CD4-positive, alpha-beta T cell treated with Interleukin-6 for 4 hours (primary cell): ENCODE data around the gene COL24A1.
"Not testable (repeated sequence)": the region's sequence is repeated elsewhere in the genome, so short reads cannot be mapped to it uniquely, and the experiment has no call there.

ENCODE experiments used
- DNase-seq: peaks from one replicate; pipeline ENCODE4 v3.0.0-alpha.2; 2020; ENCODE audit warnings: mixed read lengths

COL24A1 gene

GRCh38 chr1:86071870-86072269 lies 84.7 kb downstream of the COL24A1 start:
- DNase-seq: not testable (repeated sequence)

GRCh38 chr1:86069757-86070145 lies 86.8 kb downstream of the COL24A1 start:
- no peak for DNase-seq

GRCh38 chr1:86068841-86069756 lies 87.5 kb downstream of the COL24A1 start:
- DNase-seq: no peak

- no peak for DNase-seq
Observed at GRCh38 chr1:86068271-86068721, 88.3 kb downstream of the COL24A1 start.

GRCh38 chr1:86067626-86068025 lies 88.9 kb downstream of the COL24A1 start:
- DNase-seq: no peak

- no peak for DNase-seq
Observed at GRCh38 chr1:86064899-86065298, 91.7 kb downstream of the COL24A1 start.

GRCh38 chr1:86063721-86064120 lies 92.9 kb downstream of the COL24A1 start:
- DNase-seq: no peak

- no peak for DNase-seq
Observed at GRCh38 chr1:86062453-86062852, 94.1 kb downstream of the COL24A1 start.

- DNase-seq: no peak
Observed at GRCh38 chr1:86061551-86061990, 95.0 kb downstream of the COL24A1 start.

GRCh38 chr1:86054396-86054795 lies 102.2 kb downstream of the COL24A1 start:
- DNase-seq: no peak

GRCh38 chr1:86052948-86053698 lies 103.4 kb downstream of the COL24A1 start:
- no peak for DNase-seq

- DNase-seq: no peak
Observed at GRCh38 chr1:86035101-86035500, 121.5 kb downstream of the COL24A1 start.

GRCh38 chr1:86030180-86030579 lies 126.4 kb downstream of the COL24A1 start:
- DNase-seq: no peak

GRCh38 chr1:86018283-86018923 lies 138.2 kb downstream of the COL24A1 start:
- no peak for DNase-seq

- DNase-seq: no peak
Observed at GRCh38 chr1:86016076-86016759, 140.4 kb downstream of the COL24A1 start.

- DNase-seq: no peak
Observed at GRCh38 chr1:86015375-86015774, 141.2 kb downstream of the COL24A1 start.

- no peak for DNase-seq
Observed at GRCh38 chr1:86000601-86001000, 156.0 kb downstream of the COL24A1 start.

GRCh38 chr1:85998105-85998855 lies 158.3 kb downstream of the COL24A1 start:
- no peak for DNase-seq

GRCh38 chr1:85992791-85993190 lies 163.8 kb downstream of the COL24A1 start:
- DNase-seq: no peak

GRCh38 chr1:85991261-85991660 lies 165.3 kb downstream of the COL24A1 start:
- DNase-seq: no peak

- no peak for DNase-seq
Observed at GRCh38 chr1:85984636-85985035, 171.9 kb downstream of the COL24A1 start.

- no peak for DNase-seq
Observed at GRCh38 chr1:85983316-85983715, 173.3 kb downstream of the COL24A1 start.
